Esophagus (tissue), 2 donors: ENCODE measurements around the gene COL1A1. TPM values are rescaled to one million over a fixed set of nuclear protein-coding genes. Genes with fewer than 3 reads are reported as not detected.

ENCODE experiments used
- H3K27ac ChIP-seq, 2 donors: one replicate each; pipeline ENCODE4 v1.5.1; 2013; ENCODE audit warnings: low read depth in 2 of 2, mild to moderate bottlenecking in 2 of 2, inconsistent platforms in 1 of 2, low read length in 1 of 2, moderate library complexity in 1 of 2
- H3K27me3 ChIP-seq, 2 donors: one replicate each; pipeline ENCODE4 v1.6.1; 2013; ENCODE audit warnings: low read length in 2 of 2, control low read depth in 1 of 2, mild to moderate bottlenecking in 1 of 2; ENCODE audit not compliant: insufficient read depth in 2 of 2, control insufficient read depth in 1 of 2
- H3K36me3 ChIP-seq, 2 donors: one replicate each; pipeline ENCODE4 v1.6.1; 2013; ENCODE audit warnings: low read length in 1 of 2; ENCODE audit not compliant: control insufficient read depth in 2 of 2, insufficient read depth in 2 of 2
- H3K4me1 ChIP-seq, 2 donors: one replicate each; pipeline ENCODE4 v1.6.1; 2013; ENCODE audit warnings: low read length in 1 of 2; ENCODE audit not compliant: control insufficient read depth in 2 of 2, insufficient read depth in 2 of 2
- H3K4me3 ChIP-seq, 2 donors: one replicate each; pipeline ENCODE4 v1.5.1; 2013; ENCODE audit warnings: low read length in 2 of 2, mild to moderate bottlenecking in 2 of 2, low read depth in 1 of 2, moderate library complexity in 1 of 2
- H3K9me3 ChIP-seq, 2 donors: one replicate each; pipeline ENCODE4 v1.6.1; 2013; ENCODE audit warnings: mild to moderate bottlenecking in 2 of 2, low read depth in 1 of 2, low read length in 1 of 2, moderate library complexity in 1 of 2; ENCODE audit not compliant: control insufficient read depth in 2 of 2, insufficient read depth in 1 of 2
- WGBS, 2 donors: extraction: QIAGEN DNeasy Blood & Tissue Kit; methylation state at CpG; one replicate each; pipeline ENCODE4 v1.1.7; 2013; 5-methylcytosine and 5-hydroxymethylcytosine counted together
- polyA plus RNA-seq, 2 donors: library from polyadenylated mRNA; stranded (reverse); fragments of 200-250 nt; gene quantifications; one replicate each; pipeline ENCODE4 v1.2.3, GENCODE V29; 2013
- donor health status: healthy with polysubstance abuse.
- donor health status: Bipolar disorder and iron deficiency.

The COL1A1 gene
- polyA plus RNA-seq, 2 donors, result 11.8 to 12.8 TPM

DNA sequence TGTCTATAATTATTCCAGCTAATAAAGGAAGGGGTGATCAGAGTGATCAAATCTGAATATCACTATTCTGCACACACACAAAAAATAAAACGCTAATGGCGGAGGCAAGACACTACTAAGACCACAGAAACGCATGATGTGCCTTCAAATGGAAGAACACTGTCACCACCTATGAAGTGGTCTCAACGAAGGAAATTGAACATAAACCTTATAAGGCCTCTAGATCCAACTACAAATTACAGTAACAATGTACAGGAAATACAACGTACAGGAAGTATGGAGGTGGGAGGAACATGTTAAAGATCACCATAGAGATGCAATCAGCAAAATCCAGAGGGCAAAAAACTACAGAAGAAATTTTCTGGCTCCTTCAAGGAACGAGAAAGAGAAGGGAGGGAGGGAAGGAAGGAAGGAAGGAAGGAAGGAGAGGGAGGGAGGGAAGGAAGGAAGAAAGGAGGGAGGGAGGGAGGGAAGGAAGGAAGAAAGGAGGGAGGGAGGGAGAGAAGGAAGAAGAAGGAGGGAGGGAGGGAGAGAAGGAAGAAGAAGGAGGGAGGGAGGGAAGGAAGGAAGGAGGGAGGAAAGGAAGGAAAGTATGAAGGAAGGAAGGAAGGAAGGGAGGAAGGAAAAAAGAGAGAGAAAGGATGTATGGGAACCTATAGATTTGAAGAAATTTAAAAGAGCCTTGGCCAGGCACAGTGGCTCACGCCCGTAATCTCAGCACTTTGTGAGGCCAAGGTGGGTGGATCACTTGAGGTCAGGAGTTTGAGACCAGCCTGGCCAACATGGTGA lies 38.8 kb downstream of the COL1A1 start:
- Histone ChIP-seq H3K27me3 (no peaks in the 10 kb centered on the region), H3K9me3 (no peaks in the 10 kb centered on the region), H3K4me3 (no peak overlapping the region), H3K36me3 (no peaks in the 10 kb centered on the region), H3K27ac (no peak overlapping the region), H3K4me1 (peaks cover 2 to 5% of the 10 kb centered on the region in 2 donors)
- WGBS, 2 donors, result 68 to 79% methylated on average over 8 of the region's 8 CpGs

GRCh38 chr17:50161911-50162288 lies 39.5 kb downstream of the COL1A1 start:
- no peak overlapping the region for H3K4me3 ChIP-seq
- WGBS, 2 donors, result 46 to 52% methylated on average over 16 of the region's 16 CpGs
- no peaks in the 10 kb centered on the region for H3K27me3 ChIP-seq
- H3K4me1 ChIP-seq, result peaks cover 2 to 5% of the 10 kb centered on the region in 2 donors
- no peaks in the 10 kb centered on the region for H3K36me3 ChIP-seq
- H3K9me3 ChIP-seq, result no peaks in the 10 kb centered on the region
- no peak overlapping the region for H3K27ac ChIP-seq

GRCh38 chr17:50161023-50161910 lies 40.2 kb downstream of the COL1A1 start:
- Histone ChIP-seq H3K4me3 (peak overlapping the region; percentile 37 to 42), H3K4me1 (peaks cover 2 to 5% of the 10 kb centered on the region in 2 donors), H3K27ac (peak overlapping the region; percentile 30 to 57), H3K36me3 (no peaks in the 10 kb centered on the region), H3K27me3 (no peaks in the 10 kb centered on the region), H3K9me3 (no peaks in the 10 kb centered on the region)
- 1% methylated on average over 52 to 53 of the region's 53 CpGs for WGBS, 2 donors

GRCh38 chr17:50157891-50158290 lies 43.5 kb downstream of the COL1A1 start:
- Histone ChIP-seq H3K27me3 (no peaks in the 10 kb centered on the region), H3K4me3 (no peak overlapping the region), H3K9me3 (no peaks in the 10 kb centered on the region), H3K27ac (no peak overlapping the region), H3K36me3 (no peaks in the 10 kb centered on the region), H3K4me1 (peaks cover 0 to 7% of the 10 kb centered on the region in 2 donors)
- WGBS, 2 donors, result 37 to 38% methylated on average over 4 of the region's 4 CpGs

GRCh38 chr17:50155115-50155819 lies 46.2 kb downstream of the COL1A1 start:
- Histone ChIP-seq H3K27me3 (no peaks in the 10 kb centered on the region), H3K9me3 (no peaks in the 10 kb centered on the region), H3K4me1 (peaks cover 0 to 15% of the 10 kb centered on the region in 2 donors), H3K27ac (peak overlapping the region; percentile 69 to 79), H3K4me3 (no peak overlapping the region), H3K36me3 (no peaks in the 10 kb centered on the region)
- 67 to 69% methylated on average over 8 of the region's 8 CpGs for WGBS, 2 donors

DNA sequence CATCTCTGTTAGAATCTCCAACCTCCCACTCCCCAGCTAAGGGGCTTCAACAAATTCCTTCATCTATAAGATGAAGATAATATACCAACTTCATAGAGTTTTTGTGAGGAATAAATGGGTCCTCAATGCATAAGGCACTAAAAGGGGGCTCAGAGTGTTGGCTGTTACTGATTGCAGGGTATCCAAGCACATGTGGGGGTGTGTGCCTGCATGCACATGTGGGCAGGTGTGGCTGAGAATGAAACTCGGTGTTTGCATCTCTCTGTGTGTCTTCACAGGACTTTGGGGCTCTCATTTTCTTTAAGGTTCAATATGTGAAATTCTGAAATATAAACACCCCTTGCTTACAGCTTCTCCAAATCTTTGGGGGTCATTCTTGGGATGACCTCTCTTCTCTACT lies 46.8 kb downstream of the COL1A1 start:
- Histone ChIP-seq H3K4me3 (no peak overlapping the region), H3K27ac (peak overlapping the region; percentile 14 to 79), H3K9me3 (no peaks in the 10 kb centered on the region), H3K27me3 (no peaks in the 10 kb centered on the region), H3K36me3 (no peaks in the 10 kb centered on the region), H3K4me1 (peaks cover 0 to 15% of the 10 kb centered on the region in 2 donors)
- WGBS, 2 donors, result 17 to 43% methylated on average over 1 of the region's 1 CpG

GRCh38 chr17:50153650-50154575 lies 47.5 kb downstream of the COL1A1 start:
- 36 to 39% methylated on average over 16 of the region's 16 CpGs for WGBS, 2 donors
- H3K27me3 ChIP-seq, result no peaks in the 10 kb centered on the region
- H3K27ac ChIP-seq, result peak overlapping the region; percentile 21 to 79
- H3K36me3 ChIP-seq, result no peaks in the 10 kb centered on the region
- H3K9me3 ChIP-seq, result no peaks in the 10 kb centered on the region
- H3K4me3 ChIP-seq, result no peak overlapping the region
- H3K4me1 ChIP-seq, result peaks cover 0 to 15% of the 10 kb centered on the region in 2 donors

GRCh38 chr17:50152736-50153135 lies 48.7 kb downstream of the COL1A1 start:
- WGBS, 2 donors, result 65 to 76% methylated on average over 7 of the region's 7 CpGs
- peak overlapping the region in 1 of 2 donors; percentile 91 for H3K27ac ChIP-seq
- no peak overlapping the region for H3K4me3 ChIP-seq
- no peaks in the 10 kb centered on the region for H3K36me3 ChIP-seq
- no peaks in the 10 kb centered on the region for H3K27me3 ChIP-seq
- peaks cover 5 to 18% of the 10 kb centered on the region in 2 donors for H3K4me1 ChIP-seq
- no peaks in the 10 kb centered on the region for H3K9me3 ChIP-seq
